Endothelial cell of umbilical vein (primary cell): Measurements from ENCODE around the gene NDUFB5. TPM values are rescaled to one million over a fixed set of nuclear protein-coding genes. Genes with fewer than 3 reads are reported as not detected.

Experiments
- BruUV-seq: library from RNA; stranded (reverse); fragments of 400-500 nt; replicated peaks from 2 replicates; lab custom pipeline; 2021; lab: Mats Ljungman, UMichigan
- CTCF ChIA-PET: fragments of 300-600, 350-600 bp; sonication (Branson Sonifier 250); formaldehyde crosslinking; loops from one replicate; lab custom pipeline; 2021; ENCODE audit warnings: antibody characterized with exemption, inconsistent platforms; lab: Charles Lee
- POLR2A ChIA-PET: fragments of 300-600, 350-600 bp; sonication (Branson Sonifier 250); formaldehyde crosslinking; loops from one replicate; lab custom pipeline; 2021; ENCODE audit warnings: antibody characterized with exemption, inconsistent platforms; lab: Charles Lee
- DNase-seq: peaks from one replicate; pipeline ENCODE4 v3.0.0-alpha.2; 2011; ENCODE audit warnings: low read depth, low spot score
- FAIRE-seq: peaks from 2 replicates; lab custom pipeline; 2011; peaks lifted over from hg19 to GRCh38; lab: Jason Lieb, UNC
- H2AFZ ChIP-seq: 2 replicates; pipeline ENCODE4 v1.6.0; 2012; ENCODE audit warnings: low read depth, low read length, control low read depth, inconsistent platforms
- H3K27ac ChIP-seq: 2 replicates; pipeline ENCODE4 v1.5.1; 2011; ENCODE audit warnings: low read depth, mild to moderate bottlenecking, control low read depth, low read length, moderate library complexity; ENCODE audit not compliant: insufficient read depth
- H3K27me3 ChIP-seq, 2 experiments: 2 replicates each; pipeline versions ENCODE4 v1.6.0 to v1.6.1; 2011; ENCODE audit warnings: low read length in 2 of 2, mixed read lengths in 1 of 2; ENCODE audit not compliant: control insufficient read depth in 2 of 2, insufficient read depth in 2 of 2
- H3K36me3 ChIP-seq, 2 experiments: 2 replicates in 1 of 2; 3 replicates in 1 of 2; pipeline ENCODE4 v1.5.1; 2011; ENCODE audit warnings: low read length in 2 of 2, mild to moderate bottlenecking in 1 of 2, moderate library complexity in 1 of 2; ENCODE audit not compliant: control insufficient read depth in 2 of 2, insufficient read depth in 2 of 2; ENCODE audit errors: extremely low read depth in 1 of 2
- H3K4me1 ChIP-seq: 3 replicates; pipeline ENCODE4 v1.5.1; 2011; ENCODE audit warnings: mild to moderate bottlenecking, low read length; ENCODE audit not compliant: control insufficient read depth, insufficient read depth; ENCODE audit errors: extremely low read depth
- H3K4me2 ChIP-seq: 2 replicates; pipeline ENCODE4 v1.6.1; 2011; ENCODE audit warnings: low read length, control low read depth, mixed read lengths; ENCODE audit not compliant: insufficient read depth
- H3K4me3 ChIP-seq, 3 experiments: fragments of 200-600 bp in 1 of 3; sonication (generic), shearing (Covaris generic) in 1 of 3; replicated peaks in 1 of 3; 2 replicates each; pipeline ENCODE4 v1.5.1; 2011 to 2016; ENCODE audit warnings: control low read depth in 3 of 3, low read length in 3 of 3, mild to moderate bottlenecking in 2 of 3, inconsistent platforms in 1 of 3, low read depth in 1 of 3, moderate library complexity in 1 of 3; ENCODE audit not compliant: insufficient read depth in 1 of 3
- H3K79me2 ChIP-seq: 2 replicates; pipeline ENCODE4 v1.6.0; 2012; ENCODE audit warnings: low read length, inconsistent platforms; ENCODE audit not compliant: control insufficient read depth, insufficient read depth
- H3K9ac ChIP-seq: replicated peaks from 2 replicates; pipeline ENCODE3; 2011; ENCODE audit warnings: low read length, control low read depth; ENCODE audit not compliant: insufficient read depth; ENCODE audit errors: extremely low read depth
- H3K9me1 ChIP-seq: replicated peaks from 3 replicates; pipeline ENCODE4 v1.6.0; 2011; ENCODE audit warnings: mild to moderate bottlenecking, low read length; ENCODE audit not compliant: control insufficient read depth, insufficient read depth; ENCODE audit errors: extremely low read depth
- H3K9me3 ChIP-seq: replicated peaks from 2 replicates; pipeline ENCODE4 v1.5.1; 2012; ENCODE audit warnings: low read length, inconsistent platforms; ENCODE audit not compliant: control insufficient read depth, insufficient read depth
- H4K20me1 ChIP-seq: replicated peaks from 2 replicates; pipeline ENCODE3; 2011; ENCODE audit warnings: mild to moderate bottlenecking, low read length; ENCODE audit not compliant: control insufficient read depth, insufficient read depth; ENCODE audit errors: extremely low read depth
- CTCF ChIP-seq, 2 donors: IDR thresholded peaks; 1 replicate in 1 of 2; 2 replicates in 1 of 2; pipeline ENCODE4 v1.5.1; 2011; ENCODE audit warnings: low read length in 2 of 2, mild to moderate bottlenecking in 2 of 2, moderate library complexity in 2 of 2, control low read depth in 1 of 2, inconsistent platforms in 1 of 2, low read depth in 1 of 2; ENCODE audit not compliant: insufficient read depth in 1 of 2; ENCODE audit errors: extremely low read depth in 1 of 2
- EZH2 ChIP-seq: IDR thresholded peaks from 2 replicates; pipeline ENCODE4 v1.6.1; 2012; ENCODE audit warnings: borderline replicate concordance, low read depth, mild to moderate bottlenecking, moderate library complexity, low read length, inconsistent platforms; ENCODE audit not compliant: severe bottlenecking
- FOS ChIP-seq: IDR thresholded peaks from 2 replicates; pipeline ENCODE4 v1.6.1; 2011; ENCODE audit warnings: mild to moderate bottlenecking, low read length, moderate library complexity, borderline replicate concordance; ENCODE audit not compliant: insufficient read depth
- GATA2 ChIP-seq: IDR thresholded peaks from 2 replicates; pipeline ENCODE4 v1.7.0; 2011; ENCODE audit warnings: low read depth, mild to moderate bottlenecking, moderate library complexity, mixed read lengths, low read length; ENCODE audit not compliant: insufficient read length, insufficient read depth
- JUN ChIP-seq: IDR thresholded peaks from 2 replicates; pipeline ENCODE4 v1.6.1; 2011; ENCODE audit warnings: borderline replicate concordance, low read depth; ENCODE audit not compliant: insufficient read length, insufficient read depth
- MAX ChIP-seq: IDR thresholded peaks from 2 replicates; pipeline ENCODE4 v1.6.1; 2011; ENCODE audit not compliant: insufficient read depth, insufficient read length
- MYC ChIP-seq: IDR thresholded peaks from one replicate; pipeline ENCODE4 v1.6.1; 2011; ENCODE audit warnings: mild to moderate bottlenecking, low read depth, low read length
- POLR2A ChIP-seq: IDR thresholded peaks from 2 replicates; pipeline ENCODE4 v1.6.1; 2012; ENCODE audit warnings: low read depth, mild to moderate bottlenecking, control low read depth, low read length
- POLR2AphosphoS5 ChIP-seq: IDR thresholded peaks from 2 replicates; pipeline ENCODE4 v1.6.1; 2012; ENCODE audit warnings: low read depth, mild to moderate bottlenecking, control low read depth, low read length, moderate library complexity; ENCODE audit not compliant: insufficient read depth
- dilution Hi-C: fragments of 300-500 bp; cut with MboI; formaldehyde crosslinking; loops from one replicate; pipeline ENCODE4 v1.15.0; 2019; ENCODE audit warnings: low sequenced_read_pairs; ENCODE audit not compliant: extremely low pct_ligation_motif_present
- intact Hi-C: fragments of 100-400 bp; cut with micrococcal nuclease; formaldehyde crosslinking; loops from one replicate; pipeline ENCODE4 v1.10.0; 2022
- polyA plus RNA-seq, 4 experiments: library from polyadenylated mRNA; depleted of rRNA in 3 of 4; stranded (reverse) in 3 of 4; unstranded in 1 of 4; fragments of >200 nt; gene quantifications; 2 replicates each; pipeline versions ENCODE4 v1.2.1 to v1.2.3, GENCODE V29; 2011 to 2012; ENCODE audit warnings: missing spikeins in 1 of 4
- total RNA-seq: library from RNA; stranded (reverse); gene quantifications from 2 replicates; pipeline ENCODE4 v1.2.3, GENCODE V29; 2021

The NDUFB5 gene
- total and polyA plus RNA-seq, 2 donors (not counting 3 experiments of a cell fraction or from before 2014, with no cell fraction given): 48.2 to 74.9 TPM

DNA sequence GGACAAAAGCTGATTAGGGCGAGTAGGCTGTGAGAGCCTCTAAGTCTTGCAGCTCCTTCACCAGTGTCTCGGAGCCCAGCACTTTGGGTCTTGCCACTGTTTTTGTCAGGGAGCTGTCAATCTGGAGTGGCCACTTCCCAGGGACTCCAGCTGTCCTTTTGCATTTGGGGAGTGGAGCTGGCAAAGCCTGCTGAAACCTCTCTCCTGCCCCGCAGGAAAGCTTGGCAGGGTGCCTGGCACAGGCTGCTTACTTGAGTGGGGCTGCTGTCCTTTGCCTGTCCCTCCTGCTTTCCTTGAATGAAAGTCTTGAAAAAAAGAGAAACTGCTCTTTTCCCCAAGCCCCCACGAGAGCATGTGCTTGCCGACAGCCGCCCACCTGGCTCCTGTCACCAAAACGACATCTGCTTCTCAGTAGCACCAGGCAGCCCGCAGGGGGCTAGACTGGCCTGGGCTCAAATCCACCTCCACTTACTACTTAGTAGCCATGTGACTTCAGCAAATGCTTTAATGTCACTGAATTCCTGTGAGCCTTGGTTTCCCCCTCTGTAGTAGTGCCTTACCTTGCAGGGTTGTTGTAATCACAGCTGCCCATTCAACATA is 61.9 kb downstream of the NDUFB5 start:
- ChIA-PET POLR2A (no interaction called here), CTCF (interaction anchor here (0.6 to 3.8 kb wide), 5 partner anchors 8 to 84 kb away, joined by 3 to 18 read pairs (median 4); no protein-coding TSS in a partner anchor)

DNA sequence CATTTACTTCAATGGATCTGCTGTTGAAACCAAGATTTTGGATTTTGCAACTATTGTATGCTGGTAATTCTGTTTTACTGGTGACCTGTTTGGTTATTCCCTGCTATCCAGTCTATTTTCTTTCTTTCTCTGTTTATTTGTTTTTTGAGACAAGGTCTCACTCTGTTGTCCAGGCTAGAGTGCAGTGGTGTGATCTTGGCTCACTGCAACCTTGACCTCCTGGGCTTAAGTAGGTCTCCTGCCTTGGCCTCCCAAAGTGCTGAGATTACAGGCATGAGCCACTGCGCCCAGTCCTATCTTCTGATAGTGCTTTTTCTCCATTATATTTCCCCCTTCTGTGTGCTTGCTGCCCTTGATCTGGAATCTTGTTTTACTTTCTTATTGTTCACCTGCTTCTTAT is 63.8 kb downstream of the NDUFB5 start:
- H3K79me2 ChIP-seq: peaks cover 69% of the 10 kb centered on the region
- H4K20me1 ChIP-seq: no peaks in the 10 kb centered on the region
- no peaks in the 10 kb centered on the region for H3K36me3 ChIP-seq
- H3K9me1 ChIP-seq: no peaks in the 10 kb centered on the region
- DNase-seq (no peak), FAIRE-seq (no peak)
- BruUV-seq: no TSS peak
- TF ChIP-seq GATA2: no peak
- no peak for TF ChIP-seq CTCF (IDR thresholded peaks at IDR 0.05; ENCODE audit: extremely low read depth in 1 of 2, insufficient read depth in 1 of 2, low read depth in 1 of 2, low read length in 2 of 2)
- no peak for TF ChIP-seq POLR2A
- TF ChIP-seq EZH2: no peak
- no peak for TF ChIP-seq FOS
- TF ChIP-seq JUN: no peak
- no peak for TF ChIP-seq POLR2AphosphoS5
- TF ChIP-seq MAX: no peak
- no peak for TF ChIP-seq MYC
- CTCF ChIA-PET: interaction anchor here (3.8 kb wide), 1 partner anchor 18 kb away, joined by 18 read pairs; no protein-coding TSS in a partner anchor
- no peak overlapping the region for H3K4me3 ChIP-seq
- H3K4me1 ChIP-seq: peaks cover 22% of the 10 kb centered on the region
- dilution Hi-C loops: no loop called here
- no peak overlapping the region for H3K4me2 ChIP-seq
- intact Hi-C loops: no loop called here
- H3K27me3 ChIP-seq: no peaks in the 10 kb centered on the region
- no peak overlapping the region for H3K9ac ChIP-seq
- POLR2A ChIA-PET: no interaction called here
- H2AFZ ChIP-seq: no peak overlapping the region
- no peaks in the 10 kb centered on the region for H3K9me3 ChIP-seq
- H3K27ac ChIP-seq: no peak overlapping the region

More for the DNA sequence above, 61.9 kb downstream of the NDUFB5 start:
- TF ChIP-seq JUN (no peak), GATA2 (no peak)
- Histone ChIP-seq H3K4me3 (no peak overlapping the region), H3K4me1 (peaks cover 14% of the 10 kb centered on the region), H3K27me3 (no peaks in the 10 kb centered on the region), H2AFZ (no peak overlapping the region), H3K79me2 (peaks cover 75% of the 10 kb centered on the region), H3K9me3 (no peaks in the 10 kb centered on the region), H4K20me1 (no peaks in the 10 kb centered on the region), H3K9me1 (no peaks in the 10 kb centered on the region), H3K9ac (no peak overlapping the region), H3K4me2 (no peak overlapping the region), H3K36me3 (no peaks in the 10 kb centered on the region), H3K27ac (no peak overlapping the region)
- DNase-seq: peak; percentile 27
- dilution Hi-C loops: no loop called here
- intact Hi-C loops: no loop called here
- BruUV-seq: no TSS peak
- FAIRE-seq: no peak
